Activated CD8-positive, alpha-beta memory T cell treated with anti-CD3 and anti-CD28 coated beads, Interleukin-2, amount 10 ng/mL, durations not matched to agents 7 days and 5 days (primary cell): ENCODE measurements around the gene MVB12B. TPM values are rescaled to one million over a fixed set of nuclear protein-coding genes. Genes with fewer than 3 reads are reported as not detected.

Experiments used
- ATAC-seq: fragments of 150-1000 bp; cut with Tn5 transposase; one replicate; pipeline ENCODE4 v1.10.0; 2021; ENCODE audit warnings: moderate library complexity
- CTCF ChIA-PET: fragments of 350-600 bp; sonication (Branson Sonifier 250); formaldehyde crosslinking; loops from one replicate; lab custom pipeline; 2021; ENCODE audit warnings: antibody characterized with exemption; lab: Charles Lee
- DNase-seq: peaks from one replicate; pipeline ENCODE4 v3.0.0-alpha.2; 2020
- H3K27ac Mint-ChIP-seq: one replicate; pipeline ENCODE4 v1.8.0; 2021; ENCODE audit warnings: mild to moderate bottlenecking, mixed read lengths
- H3K27me3 Mint-ChIP-seq: one replicate; pipeline ENCODE4 v1.8.0; 2021; ENCODE audit warnings: mixed read lengths
- H3K36me3 Mint-ChIP-seq: one replicate; pipeline ENCODE4 v1.8.0; 2021; ENCODE audit warnings: mild to moderate bottlenecking, mixed read lengths
- H3K4me1 Mint-ChIP-seq: one replicate; pipeline ENCODE4 v1.8.0; 2021; ENCODE audit warnings: mixed read lengths
- H3K4me3 Mint-ChIP-seq: one replicate; pipeline ENCODE4 v1.8.0; 2021; ENCODE audit warnings: mild to moderate bottlenecking, moderate library complexity, mixed read lengths
- H3K9me3 Mint-ChIP-seq: one replicate; pipeline ENCODE4 v1.8.0; 2022; ENCODE audit warnings: low read depth, mixed read lengths
- total RNA-seq, 2 experiments: library from RNA; stranded (reverse); gene quantifications; one replicate each; pipeline ENCODE4 v1.2.3, GENCODE V29; 2021

MVB12B gene
- total RNA-seq, 2 experiments from 2014 or later = 39.2 to 57.0 TPM

DNA sequence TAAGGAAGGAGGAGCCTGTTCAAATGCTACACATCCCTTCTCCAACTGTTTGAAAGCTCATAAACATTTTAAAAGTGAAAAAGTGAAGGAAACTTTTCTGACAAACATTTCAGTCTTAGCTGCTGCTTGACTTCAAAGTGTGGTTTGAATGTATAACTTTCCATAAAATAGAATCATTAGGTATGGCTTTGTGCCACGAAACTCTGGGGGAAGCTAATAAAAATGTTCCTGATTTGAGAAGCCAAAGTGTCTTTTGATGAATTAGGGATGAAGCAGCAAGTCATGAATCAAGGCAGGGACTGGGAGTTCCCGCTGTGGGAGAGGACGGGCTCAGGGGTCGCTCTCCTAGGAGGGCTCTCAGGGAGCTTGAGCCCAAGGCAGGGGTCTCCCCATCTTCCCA, 15.3 kb downstream of the MVB12B start:
- no peak overlapping the region for H3K27ac Mint-ChIP-seq

DNA sequence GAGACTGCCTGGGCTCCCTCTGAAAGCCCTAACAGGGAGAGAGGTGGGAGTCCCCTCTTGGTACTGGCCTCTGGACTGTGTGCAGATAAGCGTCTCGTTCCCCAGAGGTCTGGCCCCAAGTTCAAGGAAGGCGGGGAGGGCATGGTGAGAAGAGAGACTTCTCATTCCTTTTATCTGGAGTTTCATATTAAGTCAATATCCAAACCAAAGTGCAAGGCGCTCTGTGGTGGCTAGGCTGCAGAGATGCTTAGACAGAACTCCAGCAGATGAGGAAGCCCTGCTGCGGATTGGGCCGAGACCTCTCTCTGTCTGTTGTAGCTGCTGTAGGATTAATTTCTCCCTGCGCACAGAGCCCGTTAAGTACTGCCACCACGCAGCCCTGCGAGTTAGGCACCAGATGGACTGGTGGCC, 16.0 kb downstream of the MVB12B start:
- Mint-ChIP-seq H3K27me3 (no peaks in the 10 kb centered on the region), H3K9me3 (no peaks in the 10 kb centered on the region), H3K36me3 (peaks cover 45% of the 10 kb centered on the region), H3K4me1 (peaks cover 24% of the 10 kb centered on the region), H3K27ac (no peak overlapping the region), H3K4me3 (no peak overlapping the region)
- DNase-seq (no peak), ATAC-seq (no peak)
- CTCF ChIA-PET = interaction anchor here (1.6 to 2.3 kb wide), 3 partner anchors 12 to 43 kb away, joined by 3 to 8 read pairs (median 4); no protein-coding TSS in a partner anchor

More for the DNA sequence above, 15.3 kb downstream of the MVB12B start:
- CTCF ChIA-PET = interaction anchor here (0.7 to 2.3 kb wide), 4 partner anchors 12 to 158 kb away, joined by 3 to 8 read pairs (median 4); no protein-coding TSS in a partner anchor
- Mint-ChIP-seq H3K27me3 (no peaks in the 10 kb centered on the region), H3K36me3 (peaks cover 45% of the 10 kb centered on the region), H3K4me3 (no peak overlapping the region), H3K4me1 (peaks cover 24% of the 10 kb centered on the region), H3K9me3 (no peaks in the 10 kb centered on the region)
- DNase-seq (no peak), ATAC-seq (no peak)

DNA sequence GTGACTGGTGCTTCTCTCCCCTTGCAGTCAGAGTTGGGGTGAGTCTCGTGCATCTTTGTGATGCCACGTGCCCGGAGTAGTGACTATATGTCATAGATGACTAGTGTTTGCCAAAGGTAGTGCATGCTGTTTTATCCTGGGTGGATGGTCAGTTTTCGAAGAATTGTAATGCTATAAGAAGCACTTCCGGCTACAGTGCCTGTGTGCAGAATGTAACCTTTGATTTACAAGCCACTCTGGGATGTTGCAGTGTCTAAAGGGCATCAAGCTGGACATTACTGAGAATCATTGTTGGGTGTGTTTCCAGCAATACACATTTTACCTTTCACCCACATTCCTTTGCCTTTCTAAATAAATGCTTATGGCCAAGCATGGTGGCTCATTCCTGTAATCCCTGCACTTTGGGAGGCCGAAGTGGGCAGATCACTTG, 16.7 kb downstream of the MVB12B start:
- H3K4me1 Mint-ChIP-seq = peaks cover 19% of the 10 kb centered on the region
- CTCF ChIA-PET = interaction anchor here (1.6 to 2.3 kb wide), 2 partner anchors 11 to 15 kb away, joined by 3 to 8 read pairs; no protein-coding TSS in a partner anchor
- ATAC-seq = no peak
- H3K4me3 Mint-ChIP-seq = no peak overlapping the region
- no peaks in the 10 kb centered on the region for H3K9me3 Mint-ChIP-seq
- H3K27me3 Mint-ChIP-seq = no peaks in the 10 kb centered on the region
- no peak for DNase-seq
- H3K27ac Mint-ChIP-seq = no peak overlapping the region
- H3K36me3 Mint-ChIP-seq = peaks cover 45% of the 10 kb centered on the region

DNA sequence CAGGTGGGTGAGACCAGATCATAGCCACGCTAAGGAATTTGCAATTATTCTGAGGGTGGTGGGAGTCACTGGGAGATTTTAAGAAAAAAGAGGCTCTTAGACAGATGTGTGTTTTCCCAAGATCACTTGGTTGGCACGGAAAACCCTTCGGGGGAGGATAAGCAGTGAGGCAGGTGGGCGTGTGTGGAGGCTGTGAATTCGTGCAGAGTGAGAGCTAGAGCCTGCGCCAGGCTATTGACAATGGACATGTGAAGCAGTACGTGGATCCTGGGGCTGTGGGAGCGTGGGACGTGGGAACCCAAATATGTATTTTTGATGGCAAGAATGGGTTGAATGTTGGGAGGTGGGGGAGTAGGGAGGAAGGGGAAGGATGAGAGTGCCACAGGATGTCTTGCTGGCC, 19.4 kb downstream of the MVB12B start:
- no peaks in the 10 kb centered on the region for H3K9me3 Mint-ChIP-seq
- H3K4me1 Mint-ChIP-seq = peaks cover 12% of the 10 kb centered on the region
- no peaks in the 10 kb centered on the region for H3K27me3 Mint-ChIP-seq
- CTCF ChIA-PET = no interaction called here
- H3K27ac Mint-ChIP-seq = no peak overlapping the region
- ATAC-seq (no peak), DNase-seq (no peak)
- H3K4me3 Mint-ChIP-seq = no peak overlapping the region
- peaks cover 65% of the 10 kb centered on the region for H3K36me3 Mint-ChIP-seq

DNA sequence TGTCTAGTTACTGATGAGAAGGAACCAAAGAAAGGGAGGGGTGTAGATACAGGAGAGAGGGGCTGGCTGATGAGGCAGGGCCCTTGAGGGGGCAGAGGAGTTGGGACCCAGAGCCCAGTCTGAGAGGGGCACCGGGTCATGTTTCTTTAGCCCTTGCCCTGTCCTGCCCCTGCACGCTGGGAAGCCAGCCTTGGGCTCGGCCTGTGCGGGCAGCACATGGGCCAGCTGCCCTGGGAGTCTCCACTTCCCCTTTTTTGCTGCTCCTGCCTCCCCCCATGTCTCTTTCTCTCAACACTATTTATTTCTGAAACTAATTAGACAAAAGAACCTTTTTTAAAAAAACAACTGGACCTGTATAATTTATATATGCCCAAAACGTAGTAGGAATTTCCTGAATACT, 20.5 kb downstream of the MVB12B start:
- no peak for ATAC-seq
- peaks cover 65% of the 10 kb centered on the region for H3K36me3 Mint-ChIP-seq
- H3K4me1 Mint-ChIP-seq = peaks cover 12% of the 10 kb centered on the region
- H3K4me3 Mint-ChIP-seq = no peak overlapping the region
- H3K27me3 Mint-ChIP-seq = no peaks in the 10 kb centered on the region
- H3K9me3 Mint-ChIP-seq = peaks cover 2% of the 10 kb centered on the region
- DNase-seq = no peak
- CTCF ChIA-PET = interaction anchor here (1.2 kb wide), 1 partner anchor 8 kb away, joined by 3 read pairs; no protein-coding TSS in a partner anchor
- no peak overlapping the region for H3K27ac Mint-ChIP-seq

DNA sequence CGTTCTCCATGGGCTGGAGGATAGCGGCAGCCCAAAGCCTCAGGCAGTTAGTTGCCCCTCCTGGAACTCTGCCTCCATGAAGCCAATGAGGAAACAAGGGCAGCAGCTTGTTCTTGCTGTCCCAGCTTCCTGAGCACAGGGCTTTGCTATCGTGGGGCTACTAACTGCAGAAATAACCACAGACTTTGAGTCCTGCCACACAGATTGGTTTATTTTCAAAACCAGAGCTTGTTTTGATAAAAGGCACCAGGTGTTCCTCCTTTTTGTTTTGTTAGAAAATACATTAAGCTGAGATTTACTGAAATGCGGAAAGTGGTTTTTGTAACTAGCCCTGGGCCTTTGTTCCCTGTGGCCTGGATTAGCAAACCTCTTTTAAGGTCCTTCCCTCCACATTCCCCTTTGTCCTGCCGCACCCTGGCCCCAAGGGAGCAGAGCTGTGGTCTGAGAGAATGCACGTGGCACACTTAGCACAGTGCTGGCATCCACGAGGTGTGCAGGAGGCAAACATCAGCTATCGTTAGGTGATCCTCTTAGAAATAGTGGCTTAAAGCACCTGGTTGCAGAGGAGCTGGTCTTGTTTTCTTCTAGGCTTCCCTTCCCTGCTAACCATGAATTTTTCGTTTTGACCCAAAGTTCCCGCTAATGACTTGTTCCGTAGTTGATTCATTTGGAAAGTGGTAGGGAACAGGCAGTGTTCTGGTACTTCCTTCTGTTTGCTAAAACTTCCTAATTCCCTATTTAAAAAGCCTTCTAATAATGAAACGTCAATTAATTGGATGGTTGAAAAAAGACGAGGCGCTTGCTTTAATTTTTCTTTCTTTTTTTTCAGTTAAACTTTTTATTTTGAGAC, 21.5 kb downstream of the MVB12B start:
- Mint-ChIP-seq H3K9me3 (peaks cover 2% of the 10 kb centered on the region), H3K27me3 (no peaks in the 10 kb centered on the region), H3K36me3 (peaks cover 68% of the 10 kb centered on the region), H3K27ac (no peak overlapping the region), H3K4me1 (peaks cover 16% of the 10 kb centered on the region), H3K4me3 (no peak overlapping the region)
- CTCF ChIA-PET = interaction anchor here (0.9 to 1.2 kb wide), 3 partner anchors 9 to 18 kb away, joined by 3 read pairs; no protein-coding TSS in a partner anchor
- DNase-seq = no peak
- ATAC-seq = no peak

DNA sequence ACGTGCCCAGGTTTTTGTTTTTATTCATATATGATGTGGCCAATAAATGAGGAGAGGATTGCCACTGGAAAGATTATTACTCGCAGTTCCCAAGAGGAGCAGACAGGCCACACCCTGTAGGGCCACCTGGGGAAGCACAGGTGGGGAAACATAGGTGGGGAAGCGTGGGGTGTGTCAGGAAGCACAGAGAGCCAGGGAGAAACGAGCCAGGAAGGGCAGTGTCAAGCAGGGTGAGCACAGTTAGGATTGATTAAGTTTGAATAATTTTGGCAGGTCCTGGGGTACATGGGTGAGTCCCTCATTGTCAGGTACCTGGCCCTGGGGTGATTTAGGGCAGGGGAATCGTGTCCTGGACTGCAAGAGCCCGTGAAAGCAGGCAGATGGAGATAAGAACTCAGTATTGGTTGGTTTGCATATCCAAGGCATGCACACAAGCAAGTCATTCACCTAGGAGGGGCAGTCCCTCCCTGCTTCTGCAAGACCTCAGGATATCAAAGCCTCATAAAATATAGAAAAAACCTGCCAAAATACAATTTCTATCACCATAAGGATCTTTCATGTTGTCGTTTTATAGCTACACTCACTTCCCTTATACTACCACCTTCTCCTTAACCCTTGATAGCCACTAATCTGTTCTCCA, 22.4 kb downstream of the MVB12B start:
- Mint-ChIP-seq H3K9me3 (peaks cover 2% of the 10 kb centered on the region), H3K4me3 (no peak overlapping the region), H3K4me1 (peaks cover 25% of the 10 kb centered on the region), H3K27me3 (no peaks in the 10 kb centered on the region), H3K36me3 (peaks cover 67% of the 10 kb centered on the region), H3K27ac (peak overlapping the region; percentile 48)
- DNase-seq = no peak
- CTCF ChIA-PET = interaction anchor here (1.7 kb wide), 1 partner anchor 142 kb away, joined by 5 read pairs; no protein-coding TSS in a partner anchor
- no peak for ATAC-seq

DNA sequence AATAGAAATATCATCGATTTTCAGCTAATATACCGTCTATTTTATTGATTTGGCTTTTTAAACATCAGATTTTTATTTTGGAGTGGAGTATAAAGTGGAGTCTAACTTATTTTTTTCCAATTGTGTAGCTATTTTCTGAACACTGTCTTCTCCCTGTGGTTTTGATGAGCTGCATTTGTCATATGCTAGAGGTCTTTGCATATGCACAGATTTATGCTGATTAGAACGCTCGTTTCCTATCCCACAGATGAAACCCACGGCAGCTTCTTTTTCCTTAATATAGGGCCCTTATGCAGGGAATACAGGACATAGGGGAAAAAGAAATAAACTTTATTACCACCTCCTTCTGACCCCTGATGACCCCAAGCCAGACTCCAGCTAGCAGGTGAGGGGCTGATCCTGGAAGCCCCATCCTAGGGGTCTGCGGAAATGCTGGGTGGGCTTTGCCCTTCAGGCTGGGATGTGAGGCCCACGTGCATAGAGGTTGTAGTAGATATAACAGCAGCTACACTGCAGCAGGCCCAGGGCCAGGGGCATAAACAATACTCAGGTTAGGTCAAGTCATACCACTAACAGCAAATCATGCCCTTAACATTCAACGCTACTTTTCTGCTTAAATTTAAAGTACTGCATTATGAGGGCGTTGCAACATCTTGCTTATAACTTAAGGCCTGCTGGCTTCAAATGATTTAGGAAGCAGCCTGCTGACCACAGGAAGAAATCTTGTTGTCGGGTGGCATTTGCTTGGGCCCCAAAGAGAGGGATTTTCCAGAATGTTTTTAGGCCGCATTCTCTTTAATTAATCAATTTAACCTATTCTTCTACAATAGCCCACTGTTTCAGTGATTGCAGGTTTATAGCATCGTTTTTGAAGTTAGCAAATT, 28.5 kb downstream of the MVB12B start:
- CTCF ChIA-PET = interaction anchor here (2.4 kb wide), 1 partner anchor 12 kb away, joined by 8 read pairs; no protein-coding TSS in a partner anchor
- DNase-seq (no peak), ATAC-seq (no peak)
- Mint-ChIP-seq H3K27ac (no peak overlapping the region), H3K4me3 (no peak overlapping the region), H3K27me3 (no peaks in the 10 kb centered on the region), H3K36me3 (peaks cover 71% of the 10 kb centered on the region), H3K4me1 (peaks cover 44% of the 10 kb centered on the region), H3K9me3 (peaks cover 8% of the 10 kb centered on the region)

DNA sequence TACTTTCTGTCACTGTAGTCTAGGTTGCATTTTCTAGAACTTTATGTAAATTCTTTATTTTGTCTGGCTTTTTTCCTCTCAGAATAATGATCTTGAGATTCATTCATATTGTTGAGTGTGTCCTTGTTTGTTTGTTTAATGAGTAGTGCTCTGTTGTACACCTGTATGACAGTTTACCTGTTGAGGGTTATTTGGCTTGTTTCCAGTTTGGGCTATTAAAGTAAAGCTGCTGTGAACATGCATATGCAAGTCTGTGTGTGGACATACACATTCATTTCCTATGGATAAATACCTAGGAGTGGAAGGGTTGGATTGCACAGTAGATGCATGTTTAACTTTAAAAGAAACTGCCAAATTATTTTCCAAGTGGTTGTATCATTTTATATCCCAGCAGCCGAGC, 30.4 kb downstream of the MVB12B start:
- Mint-ChIP-seq H3K4me3 (no peak overlapping the region), H3K27ac (no peak overlapping the region), H3K4me1 (peaks cover 55% of the 10 kb centered on the region), H3K9me3 (peaks cover 17% of the 10 kb centered on the region), H3K36me3 (peaks cover 73% of the 10 kb centered on the region), H3K27me3 (no peaks in the 10 kb centered on the region)
- no peak for DNase-seq
- no peak for ATAC-seq
- CTCF ChIA-PET = interaction anchor here (0.8 to 1.1 kb wide), 3 partner anchors 9 to 11 kb away, joined by 3 read pairs; no protein-coding TSS in a partner anchor

DNA sequence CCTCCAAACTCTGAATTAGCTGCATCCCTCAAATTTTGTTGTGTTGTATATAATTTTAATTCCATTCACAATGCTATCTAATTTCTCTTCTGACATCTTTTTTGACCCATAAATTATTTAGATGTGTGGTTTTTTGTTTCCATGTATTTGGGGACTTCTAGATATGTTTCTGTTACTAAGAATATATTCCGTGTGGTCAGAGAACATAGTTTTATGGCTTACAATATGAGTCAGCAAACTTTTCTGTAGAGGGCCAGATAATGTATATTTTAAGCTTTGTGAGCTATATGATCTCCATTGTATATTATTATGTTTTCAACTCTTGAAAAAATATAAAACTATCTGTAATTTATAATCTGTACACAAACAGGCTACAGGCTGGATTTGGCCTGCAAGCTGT, 33.4 kb downstream of the MVB12B start:
- ATAC-seq (peak; percentile 45), DNase-seq (no peak)
- Mint-ChIP-seq H3K9me3 (peaks cover 23% of the 10 kb centered on the region), H3K4me3 (no peak overlapping the region), H3K36me3 (peaks cover 74% of the 10 kb centered on the region), H3K4me1 (peaks cover 32% of the 10 kb centered on the region), H3K27me3 (no peaks in the 10 kb centered on the region), H3K27ac (no peak overlapping the region)
- CTCF ChIA-PET = interaction anchor here (1.8 kb wide), 1 partner anchor 37 kb away, joined by 5 read pairs; no protein-coding TSS in a partner anchor

DNA sequence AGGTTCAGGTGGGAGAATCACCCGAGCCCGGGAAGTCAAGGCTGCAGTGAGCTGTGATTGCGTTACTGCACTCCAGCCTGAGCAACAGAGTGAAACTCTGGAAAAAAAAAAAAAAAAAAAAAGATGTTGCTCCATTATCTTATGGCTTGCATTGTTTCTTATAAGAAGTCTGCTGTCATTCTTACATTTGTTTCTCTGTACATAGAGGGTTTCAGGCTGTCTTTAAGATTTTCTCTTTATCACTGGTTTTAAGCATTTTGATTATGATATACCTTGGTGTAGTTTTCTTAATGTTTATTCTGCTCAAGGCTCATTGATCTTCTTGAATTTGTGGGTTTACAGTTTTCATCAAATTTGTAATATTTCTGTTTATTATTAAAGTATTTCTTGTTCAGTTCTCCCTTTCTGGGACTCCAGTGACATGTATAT, 35.2 kb downstream of the MVB12B start:
- Mint-ChIP-seq H3K9me3 (peaks cover 23% of the 10 kb centered on the region), H3K4me3 (no peak overlapping the region)
- CTCF ChIA-PET = interaction anchor here (1.7 to 1.8 kb wide), 2 partner anchors 35 to 37 kb away, joined by 5 read pairs; no protein-coding TSS in a partner anchor

DNA sequence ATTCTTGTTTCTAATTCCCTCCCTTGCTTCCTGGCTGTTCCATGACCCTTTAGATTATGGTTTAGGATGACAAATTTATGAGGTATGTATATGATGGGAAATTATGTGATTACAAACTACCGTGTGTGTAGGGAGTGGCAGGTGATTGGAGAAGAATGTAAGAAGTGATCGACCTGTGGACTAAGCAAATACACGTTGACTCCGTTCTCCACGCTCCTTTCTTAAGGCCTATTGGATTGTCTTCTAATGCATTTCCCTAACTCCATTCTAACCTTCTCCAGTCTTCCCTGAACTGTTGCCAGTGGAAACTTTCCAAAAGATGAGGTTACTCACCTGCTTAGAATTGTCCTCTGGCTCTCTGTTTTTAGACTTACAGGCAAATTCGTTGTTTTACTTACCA, 36.6 kb downstream of the MVB12B start:
- CTCF ChIA-PET = interaction anchor here (1.0 to 1.7 kb wide), 2 partner anchors 9 to 36 kb away, joined by 3 to 5 read pairs; no protein-coding TSS in a partner anchor
- ATAC-seq (no peak), DNase-seq (no peak)
- peaks cover 58% of the 10 kb centered on the region for H3K36me3 Mint-ChIP-seq
- peaks cover 22% of the 10 kb centered on the region for H3K4me1 Mint-ChIP-seq
- no peak overlapping the region for H3K4me3 Mint-ChIP-seq
- no peak overlapping the region for H3K27ac Mint-ChIP-seq
- H3K9me3 Mint-ChIP-seq = peaks cover 23% of the 10 kb centered on the region
- H3K27me3 Mint-ChIP-seq = no peaks in the 10 kb centered on the region

More for the DNA sequence above, 35.2 kb downstream of the MVB12B start:
- peaks cover 70% of the 10 kb centered on the region for H3K36me3 Mint-ChIP-seq
- DNase-seq (no peak), ATAC-seq (no peak)
- H3K27me3 Mint-ChIP-seq = no peaks in the 10 kb centered on the region
- H3K4me1 Mint-ChIP-seq = peaks cover 27% of the 10 kb centered on the region
- no peak overlapping the region for H3K27ac Mint-ChIP-seq
